HCT116 (cell line): ENCODE data around the gene HDAC8. TPM values are rescaled to one million over a fixed set of nuclear protein-coding genes. Genes with fewer than 3 reads are reported as not detected.

Experiments
- ATAC-seq: fragments of 200-7000 bp; cut with Tn5 transposase; 2 replicates; pipeline ENCODE4 v1.9.1; 2020; ENCODE audit warnings: mild to moderate bottlenecking, moderate library complexity
- BruUV-seq: library from RNA; stranded (reverse); fragments of 400-500 nt; replicated peaks from 2 replicates; lab custom pipeline; 2021; lab: Mats Ljungman, UMichigan
- CTCF ChIA-PET: fragments of 300-600 bp; sonication (Branson Sonifier 250); formaldehyde crosslinking; loops from one replicate; lab custom pipeline; 2021; ENCODE audit warnings: antibody characterized with exemption; lab: Charles Lee
- POLR2A ChIA-PET: fragments of 300-600, 350-600 bp; sonication (Branson Sonifier 250); formaldehyde crosslinking; loops from one replicate; lab custom pipeline; 2021; ENCODE audit warnings: antibody characterized with exemption; lab: Charles Lee
- RAD21 ChIA-PET, 2 experiments: fragments of 300-600 bp; sonication (Branson Sonifier 250); formaldehyde crosslinking; loops; one replicate each; lab custom pipeline; 2023; ENCODE audit warnings: low total read pairs in 2 of 2; ENCODE audit not compliant: uncharacterized antibody in 2 of 2, unreplicated experiment in 2 of 2, low non-redundant PET in 1 of 2; lab: Charles Lee
- DNase-seq: peaks from one replicate; pipeline ENCODE4 v3.0.0-alpha.2; 2010; ENCODE audit warnings: low read depth, low spot score
- H2AFZ ChIP-seq: fragments of 200-600 bp; shearing (Covaris generic), sonication (generic); 2 replicates; pipeline ENCODE4 v1.6.1; 2017; ENCODE audit warnings: low read depth, mixed run types, mixed read lengths, antibody characterized with exemption, low read length; ENCODE audit not compliant: poor library complexity, severe bottlenecking
- H3K27ac ChIP-seq: 2 replicates; pipeline ENCODE4 v1.5.1; 2012; ENCODE audit warnings: low read depth, low read length
- H3K27me3 ChIP-seq: fragments of 200-600 bp; sonication (generic); 2 replicates; pipeline ENCODE4 v1.6.1; 2016; ENCODE audit warnings: mixed run types, low read length, mixed read lengths; ENCODE audit not compliant: insufficient read depth
- H3K36me3 ChIP-seq, 2 experiments: fragments of 200-500 bp in 1 of 2; fragments of 200-600 bp in 1 of 2; sonication (Bioruptor generic) in 1 of 2; sonication (generic) in 1 of 2; 2 replicates each; pipeline versions ENCODE4 v1.5.1 to v1.6.1; 2014 to 2016; ENCODE audit warnings: low read length in 2 of 2, inconsistent platforms in 1 of 2, mixed read lengths in 1 of 2, mixed run types in 1 of 2; ENCODE audit not compliant: insufficient read depth in 2 of 2, control insufficient read depth in 1 of 2
- H3K4me1 ChIP-seq, 2 experiments: fragments of 200-600 bp in 1 of 2; sonication (generic) in 1 of 2; 2 replicates each; pipeline versions ENCODE4 v1.5.1 to v1.6.1; 2012 to 2017; ENCODE audit warnings: low read length in 2 of 2, inconsistent platforms in 1 of 2, mild to moderate bottlenecking in 1 of 2, mixed read lengths in 1 of 2, mixed run types in 1 of 2, moderate library complexity in 1 of 2; ENCODE audit not compliant: insufficient read depth in 2 of 2, control insufficient read depth in 1 of 2
- H3K4me2 ChIP-seq: fragments of 200-600 bp; sonication (generic); 2 replicates; pipeline ENCODE4 v1.6.1; 2017; ENCODE audit warnings: mixed run types, low read length, mixed read lengths
- H3K4me3 ChIP-seq, 2 experiments: fragments of 200-600 bp in 1 of 2; sonication (generic) in 1 of 2; replicated peaks in 1 of 2; 2 replicates each; pipeline ENCODE4 v1.5.1; 2011 to 2016; ENCODE audit warnings: low read length in 2 of 2, control low read depth in 1 of 2, low read depth in 1 of 2, mild to moderate bottlenecking in 1 of 2, mixed read lengths in 1 of 2, mixed run types in 1 of 2
- H3K79me2 ChIP-seq: fragments of 200-600 bp; sonication (generic); 2 replicates; pipeline ENCODE4 v1.6.1; 2017; ENCODE audit warnings: mild to moderate bottlenecking, mixed run types, low read length, moderate library complexity, mixed read lengths; ENCODE audit not compliant: insufficient read depth
- H3K9ac ChIP-seq: fragments of 200-600 bp; sonication (generic); 2 replicates; pipeline ENCODE4 v1.6.1; 2016; ENCODE audit warnings: low read length, mixed read lengths
- H3K9me2 ChIP-seq: fragments of 200-600 bp; sonication (generic), shearing (Covaris generic); 2 replicates; pipeline ENCODE4 v1.6.1; 2017; ENCODE audit warnings: mixed run types, mild to moderate bottlenecking, moderate library complexity; ENCODE audit not compliant: insufficient read depth
- H3K9me3 ChIP-seq, 2 experiments: fragments of 200-500 bp in 1 of 2; fragments of 200-600 bp in 1 of 2; sonication (Bioruptor generic) in 1 of 2; sonication (generic) in 1 of 2; 2 replicates each; pipeline ENCODE4 v1.6.1; 2014 to 2017; ENCODE audit warnings: low read length in 2 of 2, mixed read lengths in 2 of 2, inconsistent platforms in 1 of 2, low read depth in 1 of 2, mild to moderate bottlenecking in 1 of 2, mixed run types in 1 of 2, moderate library complexity in 1 of 2; ENCODE audit not compliant: control insufficient read depth in 1 of 2, insufficient read depth in 1 of 2
- H4K20me1 ChIP-seq: fragments of 200-600 bp; sonication (generic), shearing (Covaris generic); 2 replicates; pipeline ENCODE4 v1.6.1; 2017; ENCODE audit warnings: mixed run types, mild to moderate bottlenecking, moderate library complexity; ENCODE audit not compliant: insufficient read depth
- ATF3 ChIP-seq: IDR thresholded peaks from 2 replicates; pipeline ENCODE4 v1.6.1; 2012
- CBX3 ChIP-seq: IDR thresholded peaks from 2 replicates; pipeline ENCODE4 v1.6.1; 2012; ENCODE audit warnings: low read depth
- CEBPB ChIP-seq: IDR thresholded peaks from 2 replicates; pipeline ENCODE4 v1.6.1; 2012; ENCODE audit warnings: low read depth
- EGR1 ChIP-seq: IDR thresholded peaks from 2 replicates; pipeline ENCODE4 v1.6.1; 2012; ENCODE audit warnings: low read depth
- ELF1 ChIP-seq: IDR thresholded peaks from 2 replicates; pipeline ENCODE4 v1.6.1; 2012; ENCODE audit warnings: low read depth, borderline replicate concordance
- FOSL1 ChIP-seq: IDR thresholded peaks from 2 replicates; pipeline ENCODE4 v1.6.1; 2012; ENCODE audit warnings: low read depth
- JUND ChIP-seq: IDR thresholded peaks from 2 replicates; pipeline ENCODE4 v1.6.1; 2012
- POLR2AphosphoS5 ChIP-seq: IDR thresholded peaks from 2 replicates; pipeline ENCODE4 v1.6.1; 2011; ENCODE audit warnings: mild to moderate bottlenecking, low read depth, low read length, moderate library complexity
- RAD21 ChIP-seq: IDR thresholded peaks from 2 replicates; pipeline ENCODE4 v1.6.1; 2012; ENCODE audit warnings: low read depth, mild to moderate bottlenecking
- SIN3A ChIP-seq: IDR thresholded peaks from 2 replicates; pipeline ENCODE4 v1.6.1; 2012; ENCODE audit warnings: low read depth
- SP1 ChIP-seq: IDR thresholded peaks from 2 replicates; pipeline ENCODE4 v1.6.1; 2012; ENCODE audit warnings: low read depth
- SRF ChIP-seq: IDR thresholded peaks from 2 replicates; pipeline ENCODE4 v1.6.1; 2012; ENCODE audit warnings: low read depth
- ZFX ChIP-seq: fragments of 450-650 bp; IDR thresholded peaks from 2 replicates; pipeline ENCODE4 v1.6.1; 2017
- ZNF274 ChIP-seq: fragments of 200-500 bp; sonication (Bioruptor generic); IDR thresholded peaks from 2 replicates; pipeline ENCODE4 v1.6.1; 2014; ENCODE audit warnings: mild to moderate bottlenecking, low read depth, low read length, inconsistent platforms
- intact Hi-C: fragments of 100-400 bp; cut with micrococcal nuclease; formaldehyde crosslinking; loops from 2 replicates; pipeline ENCODE4 v1.10.0; 2022
- total RNA-seq: library from RNA; stranded (reverse); gene quantifications from one replicate; pipeline ENCODE4 v1.2.1, GENCODE V29; 2021; ENCODE audit not compliant: unreplicated experiment
- TF ChIP-seq, protein P1 (sequence below): IDR thresholded peaks from 2 replicates; pipeline ENCODE4 v1.6.1; 2011; ENCODE audit warnings: mild to moderate bottlenecking, low read length, moderate library complexity; ENCODE audit not compliant: insufficient replicate concordance; ENCODE audit errors: extremely low read depth
- TF ChIP-seq, protein P2 (sequence below), 3 experiments: fragments of 200-600 bp in 1 of 3; sonication (generic) in 1 of 3; IDR thresholded peaks in 2 of 3; conservative IDR thresholded peaks in 1 of 3; 2 replicates each; pipeline ENCODE4 v1.5.1; 2012 to 2017; ENCODE audit warnings: low read depth in 2 of 3, low read length in 2 of 3, antibody characterized with exemption in 1 of 3, borderline replicate concordance in 1 of 3, control low read depth in 1 of 3, mild to moderate bottlenecking in 1 of 3, mixed read lengths in 1 of 3, mixed run types in 1 of 3, moderate library complexity in 1 of 3; ENCODE audit not compliant: insufficient read depth in 1 of 3

Gene HDAC8
- total RNA-seq, 1 experiment from 2014 or later = 24.1 TPM

- H3K9me3 ChIP-seq = no peaks in the 10 kb centered on the region
- no peaks in the 10 kb centered on the region; a peak in 1 of 4 replicates for H3K36me3 ChIP-seq
- H3K27me3 ChIP-seq = no peaks in the 10 kb centered on the region
- ATAC-seq (peak; percentile 97), DNase-seq (peak; percentile 74)
- H3K4me2 ChIP-seq = peak overlapping the region; percentile 74
- TF ChIP-seq SIN3A = no peak
- TF ChIP-seq POLR2AphosphoS5 = peak; percentile 47
- TF ChIP-seq EGR1 = no peak
- peak; percentile 88 for TF ChIP-seq FOSL1
- no peak for TF ChIP-seq ZFX
- no peak for TF ChIP-seq SRF
- peak; percentile 60; the same call in 1 of the 2 replicates for TF ChIP-seq CBX3
- peak; percentile 80 for TF ChIP-seq JUND
- TF ChIP-seq ZNF274 = no peak
- TF ChIP-seq, protein P1, sequence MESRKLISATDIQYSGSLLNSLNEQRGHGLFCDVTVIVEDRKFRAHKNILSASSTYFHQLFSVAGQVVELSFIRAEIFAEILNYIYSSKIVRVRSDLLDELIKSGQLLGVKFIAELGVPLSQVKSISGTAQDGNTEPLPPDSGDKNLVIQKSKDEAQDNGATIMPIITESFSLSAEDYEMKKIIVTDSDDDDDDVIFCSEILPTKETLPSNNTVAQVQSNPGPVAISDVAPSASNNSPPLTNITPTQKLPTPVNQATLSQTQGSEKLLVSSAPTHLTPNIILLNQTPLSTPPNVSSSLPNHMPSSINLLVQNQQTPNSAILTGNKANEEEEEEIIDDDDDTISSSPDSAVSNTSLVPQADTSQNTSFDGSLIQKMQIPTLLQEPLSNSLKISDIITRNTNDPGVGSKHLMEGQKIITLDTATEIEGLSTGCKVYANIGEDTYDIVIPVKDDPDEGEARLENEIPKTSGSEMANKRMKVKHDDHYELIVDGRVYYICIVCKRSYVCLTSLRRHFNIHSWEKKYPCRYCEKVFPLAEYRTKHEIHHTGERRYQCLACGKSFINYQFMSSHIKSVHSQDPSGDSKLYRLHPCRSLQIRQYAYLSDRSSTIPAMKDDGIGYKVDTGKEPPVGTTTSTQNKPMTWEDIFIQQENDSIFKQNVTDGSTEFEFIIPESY = no peak
- no peak for TF ChIP-seq CEBPB
- TF ChIP-seq RAD21 = no peak
- TF ChIP-seq SP1 = peak; percentile 59
- TF ChIP-seq, protein P2, sequence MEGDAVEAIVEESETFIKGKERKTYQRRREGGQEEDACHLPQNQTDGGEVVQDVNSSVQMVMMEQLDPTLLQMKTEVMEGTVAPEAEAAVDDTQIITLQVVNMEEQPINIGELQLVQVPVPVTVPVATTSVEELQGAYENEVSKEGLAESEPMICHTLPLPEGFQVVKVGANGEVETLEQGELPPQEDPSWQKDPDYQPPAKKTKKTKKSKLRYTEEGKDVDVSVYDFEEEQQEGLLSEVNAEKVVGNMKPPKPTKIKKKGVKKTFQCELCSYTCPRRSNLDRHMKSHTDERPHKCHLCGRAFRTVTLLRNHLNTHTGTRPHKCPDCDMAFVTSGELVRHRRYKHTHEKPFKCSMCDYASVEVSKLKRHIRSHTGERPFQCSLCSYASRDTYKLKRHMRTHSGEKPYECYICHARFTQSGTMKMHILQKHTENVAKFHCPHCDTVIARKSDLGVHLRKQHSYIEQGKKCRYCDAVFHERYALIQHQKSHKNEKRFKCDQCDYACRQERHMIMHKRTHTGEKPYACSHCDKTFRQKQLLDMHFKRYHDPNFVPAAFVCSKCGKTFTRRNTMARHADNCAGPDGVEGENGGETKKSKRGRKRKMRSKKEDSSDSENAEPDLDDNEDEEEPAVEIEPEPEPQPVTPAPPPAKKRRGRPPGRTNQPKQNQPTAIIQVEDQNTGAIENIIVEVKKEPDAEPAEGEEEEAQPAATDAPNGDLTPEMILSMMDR (IDR thresholded peaks at IDR 0.05 in 2 of 3, conservative IDR thresholded peaks at IDR 0.05 in 1 of 3; ENCODE audit: borderline replicate concordance in 1 of 3, insufficient read depth in 1 of 3, low read depth in 2 of 3, low read length in 2 of 3) = no peak
- TF ChIP-seq ATF3 = no peak
- TF ChIP-seq ELF1 = no peak
- TSS peak; percentile 92 for BruUV-seq
- no peaks in the 10 kb centered on the region for H4K20me1 ChIP-seq
- ChIA-PET CTCF (no interaction called here), POLR2A (no interaction called here), RAD21 (no interaction called here)
- intact Hi-C loops = loop anchor here (2.0 kb wide), 1 partner anchor 66 kb away; no protein-coding TSS in a partner anchor
- peak overlapping the region; percentile 29 to 38 for H3K4me3 ChIP-seq
- H3K27ac ChIP-seq = peak overlapping the region; percentile 48
- H3K79me2 ChIP-seq = no peaks in the 10 kb centered on the region
- no peaks in the 10 kb centered on the region for H3K9me2 ChIP-seq
- peaks cover 14 to 30% of the 10 kb centered on the region in 2 experiments for H3K4me1 ChIP-seq
- H2AFZ ChIP-seq = no peak overlapping the region
- peak overlapping the region; percentile 48 for H3K9ac ChIP-seq
These were observed 48.0 kb upstream of the HDAC8 start for GRCh38 chrX:72620550-72621145.
